Dedifferentiated amniotic fluid mesenchymal stem cell (primary cell): Measurements from ENCODE around the gene ZNF555.
"Not testable (repeated sequence)": the region's sequence is repeated elsewhere in the genome, so short reads cannot be mapped to it uniquely, and the experiment has no call there.

Experiments used
- DNase-seq: peaks from one replicate; pipeline ENCODE4 v3.0.0-alpha.2; 2016; ENCODE audit errors: extremely low spot score

Gene ZNF555

DNA sequence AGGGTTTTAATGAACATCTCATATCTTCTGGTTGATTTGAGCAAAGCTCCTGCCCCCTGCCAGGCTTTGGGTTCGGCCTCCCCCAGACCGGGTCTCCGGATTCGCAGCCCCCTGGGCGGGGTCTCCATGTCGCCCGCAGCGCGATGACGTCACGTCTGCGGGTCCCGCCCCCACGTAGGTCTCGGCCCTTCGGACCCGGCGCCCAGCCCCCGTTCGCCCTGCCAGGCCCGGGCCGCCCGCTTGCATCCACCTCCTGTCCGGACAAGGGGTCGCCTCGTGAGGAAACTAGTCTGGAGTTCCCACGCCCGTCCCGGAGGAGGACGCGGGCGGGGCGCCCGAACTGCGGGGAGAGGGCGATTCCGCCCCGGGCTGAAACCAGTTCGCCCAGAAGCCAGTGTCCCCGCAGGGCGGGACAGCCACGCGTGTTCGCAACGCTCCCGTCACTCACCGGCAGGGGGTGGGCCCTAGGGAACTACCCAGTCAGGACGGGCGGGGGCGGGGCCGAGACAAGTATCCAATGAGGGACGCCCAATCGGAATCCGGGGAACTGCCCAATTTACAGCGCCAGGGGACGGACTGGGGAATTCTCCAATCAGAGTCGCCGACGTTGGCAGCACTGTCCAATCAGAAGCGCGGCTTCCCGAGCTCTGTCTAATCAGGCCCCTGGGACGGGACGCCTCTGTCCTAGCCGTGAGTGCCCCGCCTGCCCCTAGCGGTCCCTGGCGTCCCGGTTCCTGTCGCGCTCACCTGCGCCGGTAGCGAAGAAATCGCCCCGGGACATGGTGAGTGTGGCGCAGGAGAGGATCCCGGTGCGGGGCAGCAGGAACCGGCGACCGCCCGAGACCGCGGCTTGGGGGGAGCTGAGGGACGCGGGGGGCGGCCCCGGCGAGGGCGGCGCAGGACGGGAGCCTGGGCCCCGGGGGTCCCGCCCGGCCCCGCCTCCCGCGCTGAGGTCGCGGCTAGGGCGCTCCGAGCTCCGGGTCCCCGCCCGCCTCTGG lies at the start of gene ZNF555:
TSS of gene ZNF555 (plus strand) at position 682 of the 998 bp plus-strand sequence. CDS start at position 780, 98 bp downstream.
- peak; percentile 100 for DNase-seq

DNA sequence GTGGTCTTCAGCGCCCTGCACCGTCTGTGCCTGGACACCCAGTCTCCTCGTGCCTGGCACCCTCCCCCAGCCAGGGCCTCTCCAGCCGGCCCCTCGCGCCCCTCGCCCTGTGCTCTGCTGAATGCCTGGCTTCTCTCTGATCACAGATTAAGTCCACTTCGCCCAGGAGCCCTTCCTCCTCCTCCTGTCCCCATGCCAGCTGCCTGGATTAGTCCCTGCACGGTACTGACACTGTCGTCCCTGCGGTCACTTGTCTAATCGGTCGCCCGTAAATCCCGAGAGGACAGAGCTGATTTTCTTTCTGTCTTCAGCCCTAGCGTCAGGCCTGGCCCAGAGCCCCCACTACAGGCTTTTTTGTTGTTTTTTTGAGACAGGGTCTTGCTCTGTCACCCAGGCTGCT lies 49.4 kb upstream of the ZNF555 start:
- no peak for DNase-seq

DNA sequence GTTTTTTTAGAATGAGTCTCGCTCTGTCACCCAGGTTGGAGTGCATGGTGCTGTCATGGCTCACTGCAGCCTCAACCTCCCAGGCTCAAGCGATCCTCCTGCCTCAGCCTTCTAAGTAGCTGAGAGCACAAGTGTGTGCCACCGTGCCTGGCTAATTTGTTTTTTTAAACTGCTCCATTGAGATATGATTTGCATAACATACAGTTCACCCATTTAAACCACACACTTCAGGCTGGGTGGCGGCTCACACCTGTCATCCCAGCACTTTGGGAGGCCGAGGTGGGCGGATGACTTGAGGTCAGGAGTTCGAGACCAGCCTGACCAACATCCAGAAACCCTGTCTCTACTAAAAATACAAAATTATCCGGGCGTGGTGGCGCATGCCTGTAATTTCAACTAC lies 48.6 kb upstream of the ZNF555 start:
- not testable (repeated sequence) for DNase-seq

DNA sequence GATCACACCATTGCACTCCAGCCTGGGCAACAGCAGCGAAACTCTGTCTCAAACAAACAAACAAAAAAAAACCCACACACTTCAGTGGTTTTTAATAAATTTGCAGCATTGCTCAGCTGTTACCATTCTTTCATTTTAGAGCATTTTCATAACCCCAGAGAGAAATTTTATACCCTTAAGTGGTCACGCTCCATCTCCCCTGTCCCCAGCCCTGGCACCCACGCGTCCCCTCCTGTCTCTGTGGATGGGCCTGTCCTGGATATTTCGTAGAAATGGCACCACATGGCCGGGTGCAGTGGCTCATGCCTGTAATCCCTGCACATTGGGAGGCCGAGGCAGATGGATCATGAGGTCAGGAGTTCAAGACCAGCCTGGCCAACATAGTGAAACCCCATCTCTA lies 48.1 kb upstream of the ZNF555 start:
- DNase-seq: no peak

DNA sequence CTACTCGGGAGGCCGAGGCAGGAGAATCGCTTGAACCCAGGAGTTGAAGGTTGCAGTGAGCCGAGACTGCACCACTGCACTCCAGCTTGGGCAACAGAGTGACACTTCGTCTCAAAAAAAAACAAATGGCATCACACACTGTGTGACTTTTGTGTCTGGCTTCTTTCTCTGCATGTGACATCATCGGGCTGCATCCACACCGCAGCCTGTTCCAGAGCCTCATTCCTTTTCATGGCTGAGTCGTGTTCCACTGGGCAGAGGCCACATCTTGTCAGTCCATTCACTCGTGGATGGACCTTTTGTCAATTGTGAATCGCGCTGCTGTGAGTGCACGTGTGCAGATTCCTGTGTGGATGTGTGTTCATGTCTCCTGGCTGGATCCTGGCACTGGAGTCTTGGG lies 47.7 kb upstream of the ZNF555 start:
- no peak for DNase-seq

DNA sequence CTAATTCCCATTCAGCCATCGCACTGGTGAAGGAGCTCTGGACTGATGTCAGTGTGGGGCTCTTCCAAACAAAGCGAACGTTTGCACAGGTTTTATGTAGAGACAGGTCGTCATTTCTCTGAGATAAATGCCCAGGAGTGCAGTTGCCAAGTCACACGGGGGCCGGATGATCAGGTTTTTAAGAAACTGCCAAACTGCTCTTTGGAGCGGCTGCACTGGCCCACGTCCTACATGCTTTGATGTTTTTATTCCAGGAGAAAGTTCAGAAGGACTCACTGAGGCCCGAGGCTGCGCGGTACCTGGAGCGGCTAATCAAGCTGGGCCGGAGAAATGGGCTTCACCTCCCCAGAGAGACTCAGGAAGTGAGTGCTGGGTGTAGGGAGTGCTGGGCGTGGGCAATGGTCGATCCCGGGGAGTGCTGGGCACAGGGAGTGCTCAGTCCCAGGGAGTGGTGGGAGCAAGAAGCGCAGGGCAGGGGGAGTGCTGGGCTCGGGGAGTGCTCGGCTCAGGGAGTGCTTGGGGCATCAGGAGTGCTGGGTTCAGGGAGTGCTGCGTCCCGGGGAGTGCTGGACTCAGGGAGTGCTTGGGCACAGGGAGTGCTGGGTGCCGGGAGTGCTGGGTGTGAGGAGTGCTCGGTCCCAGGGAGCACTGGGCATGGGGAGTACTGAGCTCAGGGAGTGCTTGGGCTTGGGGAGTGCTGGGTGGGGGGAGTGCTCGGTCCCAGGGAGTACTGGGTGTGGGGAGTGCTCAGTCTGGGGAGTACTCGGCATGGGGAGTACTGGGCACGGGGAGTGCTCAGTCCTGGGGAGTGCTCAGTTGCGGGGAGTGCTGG lies 45.2 kb upstream of the ZNF555 start:
- no peak for DNase-seq

GRCh38 chr19:2796659-2797266 lies 44.5 kb upstream of the ZNF555 start:
- DNase-seq: no peak

DNA sequence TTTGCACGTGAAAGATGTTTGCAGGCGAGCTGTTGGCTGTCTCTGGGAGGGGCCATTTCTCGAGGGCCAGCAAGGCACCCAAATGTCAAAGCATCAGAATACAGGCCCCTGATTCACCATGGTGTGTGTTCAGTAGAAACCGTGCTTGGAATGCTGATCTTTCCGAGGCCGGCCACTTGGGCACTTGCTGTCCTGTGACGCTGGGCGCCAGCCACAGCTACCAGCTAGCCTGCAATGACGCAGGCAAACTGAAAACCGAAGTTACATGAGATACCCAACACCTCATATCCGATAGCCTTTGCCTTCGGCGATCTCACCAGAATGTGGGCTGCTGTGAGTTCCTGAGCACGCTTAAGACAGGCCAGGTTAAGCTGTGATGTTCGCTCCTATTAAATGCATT lies 44.0 kb upstream of the ZNF555 start:
- no peak for DNase-seq

DNA sequence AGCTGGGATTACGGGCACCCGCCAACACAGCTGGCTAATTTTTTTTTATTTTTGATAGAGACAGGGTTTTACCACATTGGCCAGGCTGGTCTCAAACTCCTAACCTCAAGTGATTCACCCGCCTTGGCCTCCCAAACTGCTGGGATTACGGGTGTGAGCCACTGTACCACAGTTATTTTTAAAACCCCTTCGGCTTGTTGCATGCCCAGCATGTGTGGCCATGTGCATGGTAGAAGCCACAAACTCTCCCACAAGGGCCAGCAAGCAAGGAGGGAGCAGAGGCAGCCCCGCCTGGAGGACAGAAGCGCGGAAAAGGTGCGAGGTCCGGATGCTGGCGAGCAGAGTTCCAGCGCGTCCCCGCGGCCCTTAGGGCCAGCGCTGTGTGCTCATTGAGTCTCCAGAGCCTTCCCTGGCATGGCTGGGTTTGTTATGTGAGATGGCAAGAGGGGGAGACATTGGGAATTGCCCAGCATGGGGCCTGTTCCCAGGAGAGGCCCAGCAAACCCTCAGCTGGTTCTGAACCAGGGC lies 43.1 kb upstream of the ZNF555 start:
- no peak for DNase-seq

- no peak for DNase-seq
Observed at GRCh38 chr19:2798733-2799132, 42.5 kb upstream of the ZNF555 start.

DNA sequence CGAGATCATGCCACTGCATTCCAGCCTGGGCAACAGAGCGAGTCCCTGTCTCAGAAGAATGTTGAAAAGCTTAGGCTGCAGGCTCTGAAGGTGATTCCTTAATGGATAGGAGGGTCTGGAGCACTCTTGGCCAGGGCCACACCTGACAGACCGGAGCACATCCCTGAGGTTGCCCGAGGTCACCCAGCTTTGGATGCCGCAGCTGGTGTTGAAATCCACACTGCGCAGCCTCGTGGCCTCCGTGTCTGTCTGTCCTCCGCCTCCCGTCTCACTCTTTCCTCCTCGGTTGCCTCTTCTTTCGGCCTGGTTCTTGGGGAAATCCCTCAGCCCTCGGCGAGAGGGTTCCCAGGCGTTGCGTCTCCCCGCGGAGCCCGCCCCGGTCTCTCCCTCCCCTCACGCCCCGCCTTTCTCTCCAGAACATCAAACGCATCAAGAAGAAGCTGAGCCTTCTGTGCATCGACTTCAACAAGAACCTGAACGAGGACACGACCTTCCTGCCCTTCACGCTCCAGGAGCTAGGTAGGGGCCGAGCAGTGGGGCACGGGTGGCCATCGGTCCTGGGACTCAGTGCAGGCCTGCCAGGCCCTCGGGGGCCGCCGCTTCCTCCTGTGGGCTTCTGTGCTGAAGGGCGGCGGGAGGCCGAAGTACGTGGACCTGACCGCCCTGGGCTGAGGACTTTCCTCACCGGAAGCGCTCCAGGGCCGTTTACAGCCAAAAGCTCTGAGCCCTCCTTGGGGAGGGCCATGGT lies 41.8 kb upstream of the ZNF555 start:
- no peak for DNase-seq

- no peak for DNase-seq
Observed at GRCh38 chr19:2800506-2800905, 40.8 kb upstream of the ZNF555 start.

DNA sequence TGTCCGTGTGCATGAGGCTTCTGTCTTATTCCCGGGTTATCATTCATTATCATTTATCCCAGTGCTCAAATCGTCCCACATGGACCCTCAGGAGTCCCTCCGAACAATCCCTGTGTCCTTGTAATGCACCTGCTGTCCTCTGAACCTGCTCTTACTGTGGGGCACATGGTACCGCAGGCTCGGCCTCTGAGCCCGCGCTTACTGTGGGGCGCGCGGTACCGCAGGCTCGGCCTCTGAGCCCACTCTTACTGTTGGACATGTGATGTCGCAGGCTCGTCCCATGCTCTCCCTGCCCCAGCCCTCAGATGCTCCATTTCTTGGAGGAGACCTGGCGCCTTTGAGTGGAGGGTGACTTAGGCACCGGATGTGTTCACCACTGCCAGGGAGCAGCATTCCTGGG lies 38.4 kb upstream of the ZNF555 start:
- no peak for DNase-seq

DNA sequence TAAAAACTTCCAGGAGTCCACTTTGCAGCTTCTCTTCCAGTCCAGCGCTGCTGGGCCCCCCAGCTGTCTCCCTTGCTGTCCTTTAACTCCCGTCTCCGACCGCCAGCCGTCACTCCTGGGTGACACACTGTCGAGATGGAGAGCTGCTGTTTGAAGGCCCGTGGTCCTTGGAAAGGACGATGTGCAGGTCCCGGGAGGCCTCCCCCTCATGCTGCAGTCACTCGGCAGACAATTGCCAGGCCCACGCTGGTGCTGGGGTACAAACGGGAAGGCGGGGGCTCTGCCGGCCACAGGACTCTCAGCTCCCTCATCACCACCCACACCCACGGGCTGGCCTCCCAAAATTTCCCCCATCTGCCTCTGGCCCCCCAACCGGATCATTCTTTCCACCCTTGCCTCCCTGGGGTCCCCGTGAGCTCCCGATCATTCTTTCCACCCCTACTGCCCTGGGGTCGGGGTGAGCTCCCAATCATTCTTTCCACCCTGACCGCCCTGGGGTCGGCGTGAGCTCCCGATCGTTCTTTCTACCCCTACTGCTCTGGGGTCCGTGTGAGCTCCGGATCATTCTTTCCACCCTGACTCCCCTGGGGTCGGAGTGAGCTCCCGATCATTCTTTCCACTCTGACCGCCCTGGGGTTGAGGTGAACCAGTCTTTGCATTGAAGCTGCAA lies 37.7 kb upstream of the ZNF555 start:
- no peak for DNase-seq

DNA sequence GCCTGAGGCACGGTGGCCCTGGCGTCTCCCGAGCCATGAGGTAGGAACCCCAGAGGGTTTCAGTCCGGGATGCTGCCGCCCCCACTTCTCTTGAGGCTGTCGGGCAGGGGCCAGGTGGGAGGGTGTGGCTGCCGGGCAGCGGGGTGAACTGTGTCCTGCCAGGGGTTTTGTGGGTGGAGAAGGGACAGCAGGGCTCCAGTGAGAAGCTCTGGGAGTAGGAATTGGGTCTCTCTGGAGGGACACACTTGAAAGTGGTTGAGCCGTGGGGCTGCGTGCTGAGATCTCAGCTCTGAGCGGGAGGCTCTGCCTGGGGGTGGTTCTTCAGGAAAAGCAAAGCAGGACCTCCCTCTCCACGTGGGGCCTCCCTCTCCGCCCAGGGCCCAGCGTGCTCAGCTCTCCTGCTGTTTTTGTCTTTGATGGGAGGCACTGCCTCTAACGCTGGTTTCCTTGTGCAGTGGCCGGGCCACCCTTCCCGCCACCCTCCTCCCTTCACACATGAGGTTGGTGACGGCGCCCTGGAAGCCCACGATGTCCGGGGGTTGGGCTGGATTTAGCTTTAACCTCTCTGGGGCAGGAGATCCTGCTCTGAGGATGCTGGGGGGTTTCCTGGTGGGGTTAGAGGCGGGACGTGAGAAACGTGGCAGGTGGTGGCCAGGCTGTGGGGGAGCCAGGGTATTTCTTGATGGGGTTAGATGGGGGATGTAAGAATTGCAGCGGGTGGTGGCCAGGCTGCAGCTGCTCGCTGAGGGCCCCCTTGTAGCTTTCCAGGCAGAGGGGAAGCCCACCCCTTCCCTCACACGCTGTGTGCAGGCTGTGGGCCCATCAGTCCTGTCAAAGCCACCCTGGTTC lies 36.9 kb upstream of the ZNF555 start:
- DNase-seq: no peak

DNA sequence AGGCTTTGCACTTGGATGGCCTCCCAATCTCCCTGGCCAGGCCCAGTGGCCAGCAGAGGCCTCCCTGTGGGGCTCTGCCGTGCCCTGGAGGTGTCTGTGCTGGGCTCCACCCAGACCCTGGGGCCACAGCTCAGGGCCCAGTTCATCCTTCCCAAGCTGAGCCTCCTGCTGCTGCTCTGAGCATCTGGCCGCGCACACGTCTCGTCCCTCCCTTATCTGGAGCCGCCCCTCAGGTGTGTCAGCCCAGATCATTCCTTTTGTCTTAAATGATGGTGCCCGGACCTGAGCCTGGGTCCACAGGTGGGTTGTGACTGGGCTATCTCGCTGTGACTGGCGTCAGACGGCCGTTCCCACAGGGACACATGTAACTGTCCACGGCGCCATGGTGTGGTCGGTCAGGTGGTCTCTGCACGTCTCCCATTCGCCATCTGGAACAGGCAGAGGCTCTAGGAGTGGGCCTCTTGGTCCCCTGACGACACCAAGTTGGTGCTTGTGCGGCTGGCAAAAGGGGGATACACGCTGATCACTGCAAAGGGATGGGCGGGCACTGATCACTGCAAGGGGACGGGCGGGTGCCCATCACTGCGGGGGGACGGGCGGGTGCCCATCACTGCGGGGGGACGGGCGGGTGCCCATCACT lies 35.9 kb upstream of the ZNF555 start:
- DNase-seq: no peak

DNA sequence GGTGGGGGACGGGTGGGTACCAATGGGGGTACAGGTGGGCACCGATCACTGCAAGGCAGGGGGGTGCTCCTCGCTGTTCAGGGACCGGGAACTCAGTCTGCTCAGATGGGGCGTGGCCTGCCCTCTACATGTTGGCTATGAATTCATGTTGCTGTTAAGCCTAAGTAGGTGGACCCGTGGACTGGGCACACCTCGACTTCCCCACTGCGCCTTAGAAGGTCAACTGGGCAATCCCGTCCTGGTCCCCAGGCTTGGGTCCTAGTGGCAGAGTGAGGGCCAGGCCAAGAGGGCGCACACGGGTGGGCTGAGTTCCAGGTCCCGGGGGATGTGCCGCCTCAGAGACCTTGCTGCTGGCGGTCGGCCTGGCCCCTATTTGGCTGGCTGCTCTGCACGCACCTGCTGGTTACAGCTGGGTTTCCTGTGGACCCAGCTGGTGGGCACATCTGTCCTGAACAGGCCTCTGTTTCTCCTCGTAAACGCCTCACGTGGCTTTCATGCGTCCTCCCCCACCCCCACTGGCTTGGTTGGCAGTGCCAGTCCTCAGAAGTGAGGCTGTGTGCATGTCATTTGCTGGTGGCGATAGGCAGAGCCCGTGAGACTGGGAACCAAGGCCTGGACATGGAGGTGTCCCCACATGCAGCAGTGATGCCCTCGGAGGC lies 35.2 kb upstream of the ZNF555 start:
- no peak for DNase-seq

GRCh38 chr19:2806736-2807378 lies 34.4 kb upstream of the ZNF555 start:
- DNase-seq: no peak
